Keratinocyte (primary cell): ENCODE results near the gene ADAMTS15.

Source experiments
- CTCF ChIP-seq, 3 experiments: IDR thresholded peaks in 1 of 3; conservative IDR thresholded peaks in 1 of 3; optimal IDR thresholded peaks in 1 of 3; 2 replicates in 2 of 3; 3 replicates in 1 of 3; pipeline versions ENCODE3 to v1.5.1; 2011; ENCODE audit warnings: low read length in 3 of 3, mild to moderate bottlenecking in 3 of 3, moderate library complexity in 2 of 3, control low read depth in 1 of 3, inconsistent platforms in 1 of 3; ENCODE audit not compliant: insufficient read depth in 2 of 3; ENCODE audit errors: extremely low read depth in 1 of 3
- EZH2 ChIP-seq: IDR thresholded peaks from one replicate; pipeline ENCODE4 v1.6.1; 2012; ENCODE audit warnings: inconsistent platforms, mild to moderate bottlenecking, low read length, moderate library complexity

- TF ChIP-seq CTCF (optimal IDR thresholded peaks at IDR 0.05 in 1 of 3, IDR thresholded peaks at IDR 0.05 in 1 of 3, conservative IDR thresholded peaks at IDR 0.05 in 1 of 3; ENCODE audit: extremely low read depth in 1 of 3, insufficient read depth in 2 of 3, low read length in 3 of 3) (no peak), EZH2 (no peak)
Measured at GRCh38 chr11:130408901-130409300, 39.5 kb upstream of the ADAMTS15 start.
